PC-3 (cell line): Measurements from ENCODE around the gene KCNH3.

Experiments used
- CTCF ChIP-seq: fragments of 300-600 bp; sonication (generic); conservative IDR thresholded peaks from 2 replicates; pipeline ENCODE4 v1.5.1; 2017; ENCODE audit warnings: antibody characterized with exemption, low read depth, mild to moderate bottlenecking, low read length
- EZH2phosphoT487 ChIP-seq: fragments of 300-600 bp; sonication (generic); IDR thresholded peaks from 2 replicates; pipeline ENCODE4 v1.6.1; 2018; ENCODE audit warnings: mild to moderate bottlenecking, antibody characterized with exemption, low read length, borderline replicate concordance

GRCh38 chr12:49577589-49578315, 38.9 kb downstream of the KCNH3 start:
- TF ChIP-seq CTCF = no peak
- TF ChIP-seq EZH2phosphoT487 = no peak
